Upper lobe of right lung (tissue), 1 donor: Measurements from ENCODE around the gene SLC13A1. TPM values are rescaled to one million over a fixed set of nuclear protein-coding genes. Genes with fewer than 3 reads are reported as not detected.

ENCODE experiments used
- ATAC-seq: fragments of 200-7000 bp; cut with Tn5 transposase; one replicate; pipeline ENCODE4 v1.9.1; 2020; ENCODE audit warnings: mild to moderate bottlenecking, moderate library complexity
- DNase-seq: peaks from one replicate; pipeline ENCODE4 v3.0.0-alpha.2; 2020
- H3K27ac ChIP-seq: fragments of 200-600 bp; one replicate; pipeline ENCODE4 v1.8.0; 2022
- H3K27me3 ChIP-seq: fragments of 200-600 bp; one replicate; pipeline ENCODE4 v1.8.0; 2022; ENCODE audit warnings: mild to moderate bottlenecking
- H3K36me3 ChIP-seq: fragments of 200-600 bp; one replicate; pipeline ENCODE4 v1.8.0; 2022
- H3K4me1 ChIP-seq: fragments of 200-600 bp; one replicate; pipeline ENCODE4 v1.8.0; 2022
- H3K4me3 ChIP-seq: fragments of 200-600 bp; one replicate; pipeline ENCODE4 v1.8.0; 2022; ENCODE audit warnings: mild to moderate bottlenecking
- H3K9me3 ChIP-seq: fragments of 200-600 bp; one replicate; pipeline ENCODE4 v1.8.0; 2022
- intact Hi-C: fragments of 100-400 bp; cut with DNase I; formaldehyde crosslinking; loops from one replicate; pipeline ENCODE4 v1.11.0; 2022
- total RNA-seq: library from RNA; stranded (reverse); fragmentation: NEBNext Ultra II Directional; extraction: Animal tissue kit (Norgen Biotek cat#: 25700); gene quantifications from one replicate; pipeline ENCODE4 v1.2.1, GENCODE V29; 2021
- TF ChIP-seq, protein P1 (sequence below): fragments of 200-600 bp; IDR thresholded peaks from one replicate; pipeline ENCODE4 v1.8.0; 2022; ENCODE audit warnings: antibody characterized with exemption
- donor health status: DM: no; HTN: yes; CAD: no; lungs with severe emphysema.

Gene SLC13A1
- total RNA-seq, 1 donor from 2014 or later: not detected

DNA sequence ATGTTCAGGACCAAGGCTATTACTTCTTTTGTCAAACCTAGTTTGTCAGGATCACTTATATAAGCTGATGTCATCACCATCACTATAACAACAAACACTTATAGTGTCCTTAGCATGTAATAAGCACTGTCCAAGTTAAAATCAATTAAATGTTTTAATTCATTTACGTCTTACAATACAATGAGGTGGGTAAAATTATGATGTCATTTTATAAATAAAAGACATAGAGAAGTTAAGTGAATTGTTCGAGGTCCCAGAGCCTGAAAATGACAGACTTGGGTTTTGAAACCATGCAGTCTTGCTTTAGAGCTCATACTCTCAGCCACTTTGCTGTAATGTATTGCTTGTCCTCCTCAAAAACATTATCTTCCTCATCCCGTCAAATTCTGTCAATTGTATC lies 48.3 kb downstream of the SLC13A1 start:
- no peaks in the 10 kb centered on the region for H3K36me3 ChIP-seq

DNA sequence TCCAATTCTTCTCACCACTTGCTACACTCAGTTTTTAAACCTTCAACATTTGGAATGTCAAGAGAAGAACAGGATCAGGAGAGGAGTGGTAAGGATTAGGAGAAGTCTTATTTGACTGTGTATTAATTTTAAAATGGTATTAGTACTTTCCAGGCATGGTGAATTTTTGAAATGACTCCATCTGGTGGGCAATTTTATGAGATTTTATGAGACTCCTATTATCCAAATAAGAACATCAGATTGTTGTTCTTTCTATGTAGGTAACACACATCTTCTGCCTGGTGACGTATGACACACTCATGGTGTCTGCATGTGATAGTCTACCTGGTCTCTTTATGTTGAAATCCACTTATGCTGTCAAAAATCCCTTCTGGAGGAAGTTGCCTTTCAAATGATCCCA lies 51.0 kb downstream of the SLC13A1 start:
- no peaks in the 10 kb centered on the region for H3K27me3 ChIP-seq
- TF ChIP-seq, protein P1, sequence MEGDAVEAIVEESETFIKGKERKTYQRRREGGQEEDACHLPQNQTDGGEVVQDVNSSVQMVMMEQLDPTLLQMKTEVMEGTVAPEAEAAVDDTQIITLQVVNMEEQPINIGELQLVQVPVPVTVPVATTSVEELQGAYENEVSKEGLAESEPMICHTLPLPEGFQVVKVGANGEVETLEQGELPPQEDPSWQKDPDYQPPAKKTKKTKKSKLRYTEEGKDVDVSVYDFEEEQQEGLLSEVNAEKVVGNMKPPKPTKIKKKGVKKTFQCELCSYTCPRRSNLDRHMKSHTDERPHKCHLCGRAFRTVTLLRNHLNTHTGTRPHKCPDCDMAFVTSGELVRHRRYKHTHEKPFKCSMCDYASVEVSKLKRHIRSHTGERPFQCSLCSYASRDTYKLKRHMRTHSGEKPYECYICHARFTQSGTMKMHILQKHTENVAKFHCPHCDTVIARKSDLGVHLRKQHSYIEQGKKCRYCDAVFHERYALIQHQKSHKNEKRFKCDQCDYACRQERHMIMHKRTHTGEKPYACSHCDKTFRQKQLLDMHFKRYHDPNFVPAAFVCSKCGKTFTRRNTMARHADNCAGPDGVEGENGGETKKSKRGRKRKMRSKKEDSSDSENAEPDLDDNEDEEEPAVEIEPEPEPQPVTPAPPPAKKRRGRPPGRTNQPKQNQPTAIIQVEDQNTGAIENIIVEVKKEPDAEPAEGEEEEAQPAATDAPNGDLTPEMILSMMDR: peak; percentile 9
- H3K36me3 ChIP-seq: no peaks in the 10 kb centered on the region
- no peaks in the 10 kb centered on the region for H3K4me1 ChIP-seq
- no peaks in the 10 kb centered on the region for H3K9me3 ChIP-seq
- no peak overlapping the region for H3K4me3 ChIP-seq
- DNase-seq: no peak
- H3K27ac ChIP-seq: no peak overlapping the region
- no peak for ATAC-seq
- intact Hi-C loops: no loop called here

More for the DNA sequence above, 48.3 kb downstream of the SLC13A1 start:
- no peaks in the 10 kb centered on the region for H3K27me3 ChIP-seq
- H3K27ac ChIP-seq: no peak overlapping the region
- ATAC-seq: no peak
- H3K4me1 ChIP-seq: no peaks in the 10 kb centered on the region
- TF ChIP-seq, protein P1: no peak
- DNase-seq: no peak
- intact Hi-C loops: no loop called here
- H3K9me3 ChIP-seq: no peaks in the 10 kb centered on the region
- H3K4me3 ChIP-seq: no peak overlapping the region

- Histone ChIP-seq H3K27ac (no peak overlapping the region), H3K4me1 (no peaks in the 10 kb centered on the region), H3K4me3 (no peak overlapping the region), H3K36me3 (no peaks in the 10 kb centered on the region), H3K27me3 (no peaks in the 10 kb centered on the region), H3K9me3 (no peaks in the 10 kb centered on the region)
- TF ChIP-seq, protein P1: no peak
- intact Hi-C loops: no loop called here
- DNase-seq (no peak), ATAC-seq (no peak)
Observed at GRCh38 chr7:123143252-123144006, 56.3 kb downstream of the SLC13A1 start.

DNA sequence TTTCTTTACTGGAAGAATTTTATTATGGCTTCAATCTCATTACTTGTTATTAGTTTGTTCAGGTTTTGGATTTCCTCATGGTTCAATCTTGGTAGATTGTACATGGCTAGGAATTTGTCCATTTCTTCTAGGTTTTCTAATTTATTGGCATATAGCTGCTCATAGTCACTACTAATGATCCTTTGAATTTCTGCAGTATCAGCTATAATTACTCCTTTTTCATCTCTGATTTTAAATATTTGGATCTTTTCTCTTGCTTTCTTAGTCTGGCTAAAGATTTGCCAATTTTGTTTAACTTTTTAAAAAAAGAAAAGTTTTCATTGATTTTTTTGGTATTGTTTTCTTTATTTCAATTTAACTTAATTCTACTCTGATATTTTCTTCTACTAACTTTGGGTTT lies 59.2 kb downstream of the SLC13A1 start:
- no peak for ATAC-seq
- no peak overlapping the region for H3K27ac ChIP-seq
- no peak overlapping the region for H3K4me3 ChIP-seq
- DNase-seq: no peak
- H3K4me1 ChIP-seq: no peaks in the 10 kb centered on the region
- no peaks in the 10 kb centered on the region for H3K36me3 ChIP-seq
- intact Hi-C loops: no loop called here
- no peaks in the 10 kb centered on the region for H3K9me3 ChIP-seq
- TF ChIP-seq, protein P1: no peak
- H3K27me3 ChIP-seq: no peaks in the 10 kb centered on the region

DNA sequence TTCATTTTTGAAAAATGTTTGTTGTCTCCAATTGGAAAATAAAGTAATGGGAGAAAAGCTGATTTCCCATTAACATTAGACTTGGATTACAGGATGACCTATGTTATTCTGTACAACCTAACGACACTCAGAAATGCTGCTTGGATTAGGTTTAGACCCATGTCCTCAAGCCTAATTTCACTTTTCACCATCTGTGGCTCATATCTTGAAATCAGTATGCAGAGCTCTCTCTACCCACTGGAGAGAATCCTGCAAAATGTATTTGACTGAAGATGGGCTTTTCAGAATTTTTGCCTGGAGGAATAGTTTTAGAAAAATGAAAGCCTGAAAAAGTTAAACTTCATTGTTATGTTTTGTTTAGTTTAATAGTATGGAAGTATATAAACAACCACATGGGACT lies 63.8 kb downstream of the SLC13A1 start:
- TF ChIP-seq, protein P1: no peak
- DNase-seq: no peak
- ATAC-seq: no peak
- Histone ChIP-seq H3K27ac (no peak overlapping the region), H3K4me3 (no peak overlapping the region), H3K4me1 (no peaks in the 10 kb centered on the region), H3K36me3 (no peaks in the 10 kb centered on the region), H3K27me3 (no peaks in the 10 kb centered on the region), H3K9me3 (no peaks in the 10 kb centered on the region)
- intact Hi-C loops: no loop called here
